Stimulated activated CD4-positive, alpha-beta T cell treated with anti-CD3 and anti-CD28 coated beads, Interleukin-4, amount 100 ng/mL, for 48 hours (primary cell): Measurements from ENCODE around the gene C16orf87.
A peak's percentile ranks its signal among the peaks of the same experiment; 100 is the strongest.
"Not testable (repeated sequence)": the region's sequence is repeated elsewhere in the genome, so short reads cannot be mapped to it uniquely, and the experiment has no call there.

ENCODE experiments used
- DNase-seq, 2 donors: peaks; one replicate each; pipeline ENCODE4 v3.0.0-alpha.2; 2020; ENCODE audit warnings: low read depth in 2 of 2

C16orf87 gene

DNA sequence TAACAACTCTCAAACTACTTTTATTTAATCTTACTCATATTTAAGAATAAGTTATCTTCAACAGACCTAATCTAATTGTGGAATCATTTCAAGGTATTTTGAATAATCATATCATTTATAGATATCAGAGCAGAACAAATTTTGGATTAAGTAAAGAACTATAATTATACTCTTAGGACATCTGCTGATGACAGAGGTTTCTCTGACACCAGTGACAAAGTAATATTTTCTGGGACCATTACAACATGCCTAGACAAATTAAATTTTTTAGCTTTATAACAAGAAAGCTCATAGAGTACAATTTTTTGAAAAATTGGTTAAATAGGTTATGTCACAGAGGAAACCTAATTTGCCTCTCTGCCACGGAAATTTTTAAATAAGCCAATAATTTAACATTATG is 30.5 kb downstream of the C16orf87 start:
- no peak for DNase-seq

DNA sequence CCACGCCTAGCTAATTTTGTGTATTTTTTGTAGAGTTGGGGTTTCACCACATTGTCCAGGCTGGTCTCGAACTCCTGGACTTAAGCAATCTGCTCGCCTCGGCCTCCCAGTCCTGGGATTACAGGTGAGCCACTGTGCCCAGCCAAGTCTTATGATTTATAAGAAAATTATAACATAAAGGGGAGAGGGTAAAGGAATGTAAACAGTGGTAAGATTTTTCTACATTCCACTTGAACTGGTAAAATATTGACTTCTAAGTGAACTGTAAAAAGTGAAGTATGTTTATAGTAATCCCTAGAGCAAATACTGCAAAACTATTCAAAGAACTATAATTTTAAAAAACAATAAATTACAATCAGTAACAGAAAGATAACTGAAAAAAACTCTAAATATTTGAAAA is 33.5 kb downstream of the C16orf87 start:
- no peak for DNase-seq

DNA sequence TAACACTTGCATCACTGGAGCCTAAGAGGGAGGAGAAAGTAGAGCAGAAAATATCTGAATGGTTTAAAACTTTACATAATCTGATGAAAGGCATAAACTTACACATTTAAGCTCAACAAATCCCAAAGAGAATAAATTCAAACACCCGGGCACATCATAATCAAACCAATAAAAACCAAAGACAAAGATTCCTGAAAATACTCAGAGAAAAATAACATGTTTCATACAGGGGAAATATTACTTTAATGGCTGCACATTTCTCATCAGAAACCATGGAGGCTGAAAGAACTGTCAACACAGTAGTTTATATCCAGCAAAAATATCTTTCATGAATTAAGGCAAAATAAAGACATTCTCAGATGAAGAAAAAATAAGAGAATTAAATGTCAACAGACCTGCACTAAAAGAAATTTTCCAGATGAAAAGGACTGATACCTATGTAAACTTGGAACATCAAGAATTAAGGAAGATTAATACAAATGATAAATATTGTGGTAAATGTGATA is 34.2 kb downstream of the C16orf87 start:
- no peak for DNase-seq

DNA sequence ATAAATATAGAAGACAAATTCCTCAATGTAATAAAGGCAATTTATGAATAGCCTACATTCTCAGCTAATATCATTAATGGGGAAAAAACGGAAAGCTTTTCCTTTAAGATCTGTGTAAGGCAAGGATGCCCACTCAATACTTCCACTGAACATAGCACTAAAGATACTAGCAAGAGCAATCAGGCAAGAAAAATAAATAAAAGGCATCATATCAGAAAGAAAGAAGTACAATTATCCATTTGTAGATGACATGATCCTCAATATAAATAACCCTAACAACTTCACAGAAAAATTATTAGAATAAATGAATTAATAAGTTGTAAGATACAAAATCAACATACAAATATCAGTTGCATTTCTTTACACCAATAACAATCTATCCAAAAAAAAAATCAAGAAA is 37.1 kb downstream of the C16orf87 start:
- DNase-seq, result no peak

DNA sequence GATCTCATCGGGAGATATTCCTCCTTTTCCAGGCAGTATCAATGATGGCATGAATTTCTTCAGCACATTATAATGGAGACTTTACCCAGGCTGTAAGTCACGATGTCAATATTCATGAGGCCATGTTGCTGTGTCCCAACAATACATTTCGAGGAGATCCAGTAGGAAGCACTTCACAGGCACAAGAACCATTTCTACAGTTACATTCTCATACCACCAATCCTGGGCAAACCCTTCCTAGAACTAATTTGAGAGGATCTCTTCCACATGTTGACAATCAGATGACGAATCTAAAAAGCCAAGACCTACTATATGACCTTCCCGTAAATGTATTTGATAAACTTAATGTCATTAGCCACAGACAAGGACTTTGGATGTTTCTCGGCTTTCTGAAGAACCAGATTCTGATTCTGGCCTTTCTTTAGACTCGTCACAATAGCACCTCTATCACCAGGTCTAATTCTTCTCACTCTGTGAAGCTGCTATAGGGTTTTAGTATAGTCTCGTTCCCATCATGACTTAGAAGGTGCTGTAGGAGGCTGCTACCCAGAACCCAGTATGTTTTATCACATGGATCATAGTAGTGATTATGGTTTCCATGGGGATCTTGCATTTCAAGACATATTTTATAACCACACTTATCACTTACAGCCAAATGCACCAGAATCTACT is 40.2 kb downstream of the C16orf87 start:
- no peak for DNase-seq

DNA sequence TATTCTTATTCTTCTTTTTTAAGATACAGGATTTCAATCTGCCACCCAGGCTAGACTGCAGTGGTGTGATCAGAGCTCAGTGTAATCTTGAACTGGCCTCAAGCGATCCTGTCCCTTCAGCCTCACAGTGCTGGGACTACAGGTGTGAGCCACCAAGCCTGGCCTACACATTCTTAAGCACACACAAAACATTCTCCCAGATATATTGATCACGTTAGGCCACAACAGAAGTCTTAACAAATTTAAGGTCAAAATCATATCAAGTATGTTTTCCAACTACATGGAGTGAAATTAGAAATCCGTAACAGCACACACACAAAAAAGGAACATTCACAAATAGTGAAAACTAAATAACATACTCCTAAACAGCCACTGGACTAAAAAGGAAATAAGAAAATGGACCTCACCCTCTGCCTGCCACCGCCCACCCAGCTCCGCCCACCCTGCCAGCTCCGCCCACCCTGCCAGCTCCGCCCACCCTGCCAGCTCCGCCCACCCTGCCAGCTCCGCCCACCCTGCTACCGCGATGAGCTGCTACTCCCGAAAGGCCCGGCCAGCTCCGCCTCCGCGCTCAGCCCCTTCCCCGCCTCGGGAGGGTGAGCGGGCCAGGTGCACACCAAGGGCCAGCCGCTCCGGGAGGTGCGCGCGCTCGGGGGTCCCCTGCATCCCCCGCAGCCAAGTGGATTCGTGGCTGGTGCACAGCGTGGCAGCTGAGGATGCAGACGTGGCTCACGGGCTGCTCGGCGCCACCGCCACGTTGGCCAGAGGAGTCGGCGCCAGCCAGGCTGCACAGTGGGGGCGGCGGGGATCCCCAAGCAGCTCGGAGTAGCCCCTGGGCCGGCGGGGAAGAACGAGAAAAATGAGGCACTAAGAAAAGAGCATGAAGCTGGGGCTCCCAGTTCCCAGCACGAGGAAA is 41.2 kb downstream of the C16orf87 start:
- peak; percentile 70 to 71 for DNase-seq

DNA sequence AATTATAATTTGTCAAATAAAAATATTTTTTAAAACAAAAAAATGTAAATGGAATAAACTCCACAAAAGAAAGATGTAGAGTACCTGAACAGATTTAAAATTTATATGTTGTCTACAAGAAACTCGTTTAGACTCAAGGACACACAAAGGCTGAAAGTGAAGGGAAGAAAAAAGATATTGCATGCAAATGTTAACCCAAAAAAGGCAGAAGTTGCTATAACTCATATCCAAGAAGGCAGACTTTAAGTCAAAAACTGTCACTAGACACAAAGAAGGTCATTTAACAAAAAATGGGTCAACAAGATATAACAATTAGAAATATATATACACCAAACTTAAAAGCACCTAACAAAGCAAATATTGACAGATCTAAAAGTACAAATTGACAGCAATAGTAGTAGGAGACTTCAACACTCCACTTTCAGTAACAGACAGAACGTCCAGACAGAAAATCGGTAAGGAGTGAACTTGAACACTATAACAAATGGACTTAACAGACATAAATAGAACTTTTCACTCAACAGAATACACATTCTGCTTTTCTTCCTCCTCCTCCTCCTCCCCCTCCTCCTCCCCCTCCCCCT is 42.0 kb downstream of the C16orf87 start:
- no peak for DNase-seq

DNA sequence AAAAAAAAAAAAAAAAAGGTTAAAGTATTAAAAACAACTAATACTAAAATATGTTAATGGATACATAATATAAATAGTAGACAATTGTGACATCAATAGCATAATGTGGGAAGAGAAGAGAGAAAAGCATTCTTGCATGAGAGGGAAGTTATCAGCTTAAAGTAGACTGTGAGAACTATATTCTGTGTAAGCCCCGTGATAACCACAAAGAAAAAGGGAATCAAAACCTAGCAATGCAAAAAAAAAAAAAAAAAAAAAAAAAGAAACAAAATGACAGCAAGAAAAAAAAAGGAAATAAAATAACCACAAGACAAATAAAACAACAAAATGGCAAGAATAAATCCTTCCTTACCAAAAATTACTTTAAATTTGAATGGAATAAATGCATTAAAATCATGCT is 43.1 kb downstream of the C16orf87 start:
- no peak for DNase-seq

DNA sequence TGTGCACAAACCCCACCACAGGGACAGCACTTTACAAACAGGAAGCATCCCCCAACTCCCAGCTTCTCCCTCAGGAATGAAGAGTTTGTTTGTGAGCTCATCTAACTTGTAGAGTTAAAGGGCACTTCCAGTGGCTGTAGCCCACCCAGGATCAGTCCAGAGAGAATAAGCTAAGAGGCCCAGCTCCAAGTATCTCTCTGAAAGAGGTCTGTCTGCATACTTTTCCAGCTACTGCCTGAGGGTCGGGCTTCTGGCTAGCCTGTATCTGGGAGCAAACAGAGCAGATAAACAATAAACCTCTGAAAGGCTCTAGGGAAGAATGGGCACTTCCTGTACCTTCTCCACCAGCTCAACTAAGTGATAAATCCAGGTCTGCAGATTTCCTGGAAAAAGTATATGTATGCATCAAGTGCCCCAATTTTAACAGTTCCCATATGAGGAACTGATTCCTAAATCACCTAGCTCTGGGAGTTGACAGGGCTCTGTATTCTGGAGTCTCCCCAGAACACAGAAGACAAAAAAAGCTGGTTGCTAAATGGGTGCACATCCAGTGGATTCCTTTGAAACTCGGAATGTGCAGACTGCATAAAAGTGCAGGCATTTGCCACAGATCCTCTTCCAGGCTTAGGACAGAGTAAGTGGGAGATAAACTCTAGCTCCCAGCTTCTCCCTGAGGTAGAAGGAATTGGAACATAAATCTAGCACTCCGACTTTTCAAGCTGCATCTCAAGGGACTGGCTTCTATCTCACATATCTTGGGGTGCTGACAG is 45.7 kb downstream of the C16orf87 start:
- DNase-seq, result no peak

DNA sequence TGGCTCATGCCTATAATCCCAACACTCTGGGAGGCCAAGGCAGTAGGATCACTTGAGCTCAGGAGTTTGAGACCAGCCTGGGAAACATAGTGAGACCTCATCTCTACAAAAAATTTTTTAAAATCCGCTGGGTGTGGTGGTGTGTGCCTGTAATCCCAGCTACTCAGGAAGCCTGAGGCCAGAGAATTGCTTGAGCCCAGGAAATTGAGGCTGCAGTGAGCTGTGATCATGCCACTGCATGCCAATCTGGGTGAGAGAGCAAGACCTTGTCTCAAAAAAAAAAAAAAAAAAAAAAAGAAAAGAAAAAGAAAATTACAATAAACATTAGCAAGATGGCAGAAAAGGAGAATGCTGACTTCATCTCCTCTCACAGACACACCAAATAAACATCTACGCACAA is 46.4 kb downstream of the C16orf87 start:
- not testable (repeated sequence) for DNase-seq

DNA sequence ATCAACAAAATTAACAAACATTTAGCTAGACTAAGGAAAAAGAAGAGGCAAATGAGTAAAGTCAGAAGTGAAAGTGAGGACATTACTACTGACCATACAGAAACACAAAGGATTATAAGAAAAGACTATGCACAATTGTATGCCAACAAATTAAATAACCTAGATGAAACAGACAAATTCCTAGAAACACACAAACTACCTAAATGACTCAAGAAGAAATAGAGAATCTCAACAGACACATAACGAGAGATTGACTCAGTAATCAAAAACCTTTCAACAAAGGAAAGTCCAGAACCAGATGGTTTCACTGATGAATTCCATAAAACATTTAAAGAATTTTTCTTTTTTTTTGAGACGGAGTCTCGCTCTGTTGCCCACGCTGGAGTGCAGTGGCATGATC is 47.2 kb downstream of the C16orf87 start:
- DNase-seq, result no peak

DNA sequence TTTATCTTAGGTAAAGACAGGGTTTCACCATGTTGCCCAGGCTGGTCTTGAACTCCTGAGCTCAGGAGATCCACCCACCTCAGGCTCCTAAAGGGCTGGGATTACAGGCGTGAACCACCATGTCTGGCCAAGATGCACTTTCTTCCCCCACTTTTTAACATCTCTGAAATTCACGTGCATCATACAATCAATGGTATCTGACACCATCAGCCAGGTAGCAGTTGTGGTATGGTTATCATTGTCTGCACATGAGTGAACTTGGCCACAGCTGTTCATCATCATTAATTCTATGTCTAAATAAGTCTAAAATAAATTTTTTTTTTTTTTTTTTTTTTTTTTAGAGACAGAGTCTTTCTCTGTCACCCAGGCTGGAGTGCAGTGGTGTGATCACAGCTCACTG is 48.7 kb downstream of the C16orf87 start:
- no peak for DNase-seq

DNA sequence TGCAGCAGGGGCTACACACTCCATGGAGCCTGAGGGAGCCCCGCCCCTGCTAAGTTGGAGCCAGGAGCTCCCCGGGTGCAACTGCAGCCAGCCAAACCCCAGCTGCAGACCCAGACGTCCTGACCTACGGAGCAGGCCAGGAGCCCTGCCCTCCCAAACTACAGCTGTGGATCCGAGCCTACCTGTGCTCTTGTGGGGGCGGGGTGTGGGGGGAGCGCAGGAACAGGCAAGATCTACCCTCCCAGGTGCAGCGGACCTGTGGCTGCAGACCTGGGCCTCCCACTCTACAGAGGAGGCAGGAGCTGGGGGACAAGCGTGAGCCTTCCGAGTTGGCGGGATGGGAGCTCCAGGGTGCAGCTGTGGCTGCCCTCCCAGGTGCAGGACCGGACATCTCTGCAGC is 53.2 kb downstream of the C16orf87 start:
- no peak for DNase-seq

DNA sequence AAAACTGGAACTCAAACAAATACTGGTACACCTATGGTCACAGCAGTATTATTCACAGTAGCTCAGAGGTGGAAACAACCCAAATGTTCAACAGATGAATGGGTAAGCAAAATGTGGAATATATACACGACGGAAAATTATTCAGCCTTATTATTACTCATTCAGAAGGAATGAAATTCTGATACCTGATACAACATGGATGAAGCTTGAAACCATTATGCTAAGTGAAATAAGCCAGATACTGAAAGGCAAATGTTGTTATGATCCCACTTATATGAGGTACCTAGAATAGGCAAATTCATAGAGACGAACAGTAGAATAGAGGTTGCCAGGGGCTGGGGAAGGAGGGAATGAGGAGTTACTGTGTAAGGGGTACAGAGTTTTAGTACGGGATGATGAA is 55.8 kb downstream of the C16orf87 start:
- DNase-seq, result no peak

DNA sequence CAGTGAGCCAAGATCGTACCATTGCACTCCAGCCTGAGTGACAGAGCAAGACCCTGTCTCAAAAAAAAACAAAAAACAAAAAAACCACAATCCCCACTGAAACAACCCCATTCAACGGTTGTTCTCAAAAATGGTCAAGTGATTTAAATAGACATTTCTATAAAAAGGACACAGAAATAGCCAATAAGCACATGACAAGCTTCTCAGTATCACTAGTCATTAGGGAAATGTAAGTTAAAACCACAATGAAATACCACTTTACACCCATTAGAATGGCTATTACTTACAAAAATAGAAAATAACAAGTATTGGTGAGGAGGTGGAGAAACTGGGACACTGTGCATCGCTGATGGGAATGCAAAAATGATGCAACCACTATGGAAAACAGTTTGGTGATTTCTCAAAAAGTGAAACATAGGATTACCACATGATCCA is 56.2 kb downstream of the C16orf87 start:
- no peak for DNase-seq

DNA sequence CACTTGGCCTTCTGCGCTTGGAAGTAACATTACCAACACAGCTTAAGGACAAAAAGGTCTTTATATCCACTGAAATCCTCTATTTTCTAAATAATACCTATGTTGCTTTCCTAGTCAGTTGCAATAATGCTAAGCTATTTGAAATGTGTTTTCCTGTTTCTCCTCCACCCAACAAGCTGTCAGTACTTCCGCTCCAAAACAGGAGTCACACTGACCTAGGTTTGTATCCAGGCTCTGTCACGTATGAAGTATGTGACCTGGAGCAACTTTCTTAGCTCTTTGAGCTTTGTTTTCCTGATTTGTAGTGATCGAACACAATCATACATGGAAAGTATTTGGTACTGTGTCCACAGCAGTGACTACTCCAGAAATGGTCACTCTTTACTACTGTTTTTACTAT is 58.5 kb downstream of the C16orf87 start:
- no peak for DNase-seq

DNA sequence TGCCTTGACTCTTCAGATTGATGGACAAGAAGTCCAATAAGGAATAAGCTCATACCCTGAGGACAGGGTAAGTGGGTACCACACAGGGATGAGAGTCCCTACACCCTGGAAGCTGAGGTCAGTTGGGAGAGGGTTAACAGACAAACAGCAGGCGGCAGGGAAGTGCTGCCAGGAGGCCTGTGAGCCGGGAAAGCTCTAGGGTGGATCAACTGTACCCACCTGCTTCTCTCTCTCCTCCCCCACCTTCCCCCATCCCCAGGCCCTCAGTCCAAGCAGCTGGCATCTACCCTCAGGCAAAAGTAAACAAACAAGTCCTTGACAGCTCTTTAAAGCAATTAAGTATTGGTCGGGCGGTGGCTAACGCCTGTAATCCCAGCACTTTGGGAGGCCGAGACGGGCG is 62.2 kb downstream of the C16orf87 start:
- no peak for DNase-seq

DNA sequence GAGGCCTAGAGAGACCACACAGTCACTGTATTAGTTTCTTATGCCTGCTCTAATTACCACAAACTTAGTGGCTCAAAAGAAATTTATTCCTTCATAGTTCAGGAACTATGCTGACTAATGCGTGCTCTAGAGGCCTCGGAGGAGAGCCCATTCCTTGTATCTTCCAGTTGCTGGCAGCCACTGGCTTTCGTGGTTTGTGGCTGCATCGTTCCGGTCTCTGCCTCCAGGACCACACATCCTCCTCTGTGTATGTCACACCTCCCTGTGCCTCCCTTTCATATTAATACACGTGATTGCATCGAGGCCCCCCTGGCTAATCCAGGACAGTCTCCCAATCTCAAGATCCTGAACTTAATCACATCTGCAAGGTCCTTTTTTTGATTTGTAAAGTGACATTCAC is 65.9 kb downstream of the C16orf87 start:
- DNase-seq, result no peak

DNA sequence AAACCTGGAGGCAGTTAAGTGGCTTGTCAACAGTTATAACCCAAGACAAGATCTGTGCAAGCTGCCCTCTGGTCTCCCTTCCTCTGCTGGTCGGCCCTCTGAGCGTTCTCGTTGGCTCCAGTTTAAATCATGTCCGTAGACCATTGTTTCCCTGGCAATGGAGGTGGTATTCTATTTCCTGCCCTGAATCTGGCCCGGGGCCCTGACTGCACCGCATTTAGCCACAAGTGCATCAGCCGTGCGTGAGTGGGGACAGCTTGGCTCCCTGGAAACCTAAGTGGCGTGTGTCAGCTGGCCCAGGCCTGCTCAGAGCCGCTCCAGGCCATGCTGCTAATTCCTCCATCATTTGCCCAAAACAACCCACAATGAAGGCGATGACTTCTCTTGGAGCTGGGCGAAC is 67.8 kb downstream of the C16orf87 start:
- no peak for DNase-seq

DNA sequence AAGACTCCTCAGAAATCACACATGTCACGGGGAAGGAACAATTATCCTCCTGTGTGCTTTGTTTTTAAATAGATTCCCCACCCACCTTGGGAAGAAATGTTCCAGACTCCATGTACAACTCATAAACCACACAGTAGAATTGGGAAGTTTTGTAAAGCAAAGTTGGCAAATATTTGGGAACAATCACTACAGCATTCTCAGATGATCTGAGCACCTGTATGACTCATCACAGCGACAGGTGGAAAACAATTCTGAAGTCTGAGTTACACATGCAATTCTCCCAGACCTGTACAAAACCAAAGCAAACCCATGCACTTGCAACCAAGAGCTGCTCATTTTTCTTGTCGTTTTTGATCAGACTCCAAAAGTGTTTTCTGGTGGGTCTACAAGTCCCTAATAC is 68.4 kb downstream of the C16orf87 start:
- no peak for DNase-seq

DNA sequence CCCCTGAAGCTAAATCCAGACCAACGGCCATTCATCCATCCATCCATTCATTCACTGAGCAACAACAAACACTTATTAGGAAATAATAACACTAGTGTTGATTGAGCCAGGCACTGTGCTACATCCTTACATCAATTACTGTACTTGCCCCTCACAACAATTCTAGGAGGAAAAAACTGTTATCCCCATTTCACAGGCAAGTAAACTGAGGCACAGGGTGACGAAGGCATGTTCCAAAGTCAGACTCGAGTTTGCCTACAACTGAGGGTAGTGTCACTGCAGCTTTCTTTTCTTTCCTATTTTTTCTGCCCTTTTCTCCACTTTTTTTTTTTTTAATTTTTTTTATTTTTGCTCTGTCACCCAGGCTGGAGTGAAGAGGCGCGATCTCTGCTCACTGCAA is 71.7 kb downstream of the C16orf87 start:
- DNase-seq, result no peak
